ENCODE data around the gene CLEC2L.
"Not testable (repeated sequence)": the region's sequence is repeated elsewhere in the genome, so short reads cannot be mapped to it uniquely, and the experiment has no call there.

CLEC2L gene

DNA sequence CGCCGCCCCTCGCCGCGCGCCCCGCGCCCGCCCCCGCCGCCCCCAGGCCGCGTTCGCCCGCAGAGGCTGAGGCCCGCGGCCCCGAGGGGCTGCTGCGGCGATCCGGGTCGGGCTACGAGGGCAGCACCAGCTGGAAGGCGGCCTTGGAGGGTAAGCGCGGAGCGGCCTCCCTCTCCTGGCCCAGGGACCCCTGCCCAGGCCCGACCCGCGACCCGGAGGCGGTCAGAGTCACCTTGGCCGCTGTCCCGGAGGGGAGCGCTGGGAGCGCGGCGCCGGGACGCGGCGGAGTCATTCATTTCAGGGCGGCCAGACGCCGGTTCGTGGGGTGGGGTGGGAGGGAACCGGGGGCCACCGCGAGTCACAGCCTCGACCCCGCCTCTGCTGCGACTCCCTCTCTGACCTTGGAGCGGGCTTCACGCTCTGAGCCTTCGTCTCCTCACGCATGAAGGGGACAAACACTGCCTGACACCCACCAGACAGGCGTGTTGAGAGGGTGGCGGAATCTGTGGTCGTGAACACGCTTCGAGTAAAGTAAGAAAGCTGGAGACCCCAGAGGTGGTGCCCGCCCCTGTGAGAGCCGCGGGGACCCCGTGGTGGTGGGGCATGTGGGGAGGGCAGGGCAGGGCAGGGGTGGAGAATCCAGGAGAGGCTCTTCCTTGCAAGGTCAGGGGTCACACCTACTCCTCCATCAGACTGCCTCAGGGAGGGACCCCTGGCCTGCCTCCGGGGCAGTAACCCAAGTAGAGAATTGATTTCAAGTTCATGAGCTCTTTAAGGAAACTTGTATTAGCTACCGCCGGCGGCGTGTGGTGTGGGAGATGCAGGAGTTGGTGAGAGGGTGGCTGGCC, 707 bp downstream of the CLEC2L start:
- ATAC-seq = no peak

DNA sequence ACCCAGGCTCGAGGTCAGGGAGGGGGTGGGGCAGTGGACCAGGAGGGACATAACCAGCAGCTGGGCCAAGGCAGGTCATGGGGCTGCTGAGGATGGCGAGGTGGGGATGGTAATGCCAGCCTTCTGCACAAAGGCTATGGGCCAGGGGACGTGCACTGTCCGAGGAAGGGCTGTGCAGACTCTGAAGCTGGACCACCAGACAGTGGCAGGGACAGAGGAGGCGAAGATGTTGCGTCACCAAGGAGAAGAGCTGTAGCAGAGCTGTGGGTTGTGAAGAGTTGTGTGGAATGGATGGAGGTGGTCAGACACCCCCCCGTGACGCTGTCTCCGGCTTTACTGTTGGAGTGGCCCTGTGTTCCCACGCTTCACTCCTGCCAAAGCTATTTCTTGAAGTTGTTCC, 1.8 kb downstream of the CLEC2L start:
- ATAC-seq = no peak

- ATAC-seq = no peak
Measured at GRCh38 chr7:139525750-139526149, 2.3 kb downstream of the CLEC2L start.

DNA sequence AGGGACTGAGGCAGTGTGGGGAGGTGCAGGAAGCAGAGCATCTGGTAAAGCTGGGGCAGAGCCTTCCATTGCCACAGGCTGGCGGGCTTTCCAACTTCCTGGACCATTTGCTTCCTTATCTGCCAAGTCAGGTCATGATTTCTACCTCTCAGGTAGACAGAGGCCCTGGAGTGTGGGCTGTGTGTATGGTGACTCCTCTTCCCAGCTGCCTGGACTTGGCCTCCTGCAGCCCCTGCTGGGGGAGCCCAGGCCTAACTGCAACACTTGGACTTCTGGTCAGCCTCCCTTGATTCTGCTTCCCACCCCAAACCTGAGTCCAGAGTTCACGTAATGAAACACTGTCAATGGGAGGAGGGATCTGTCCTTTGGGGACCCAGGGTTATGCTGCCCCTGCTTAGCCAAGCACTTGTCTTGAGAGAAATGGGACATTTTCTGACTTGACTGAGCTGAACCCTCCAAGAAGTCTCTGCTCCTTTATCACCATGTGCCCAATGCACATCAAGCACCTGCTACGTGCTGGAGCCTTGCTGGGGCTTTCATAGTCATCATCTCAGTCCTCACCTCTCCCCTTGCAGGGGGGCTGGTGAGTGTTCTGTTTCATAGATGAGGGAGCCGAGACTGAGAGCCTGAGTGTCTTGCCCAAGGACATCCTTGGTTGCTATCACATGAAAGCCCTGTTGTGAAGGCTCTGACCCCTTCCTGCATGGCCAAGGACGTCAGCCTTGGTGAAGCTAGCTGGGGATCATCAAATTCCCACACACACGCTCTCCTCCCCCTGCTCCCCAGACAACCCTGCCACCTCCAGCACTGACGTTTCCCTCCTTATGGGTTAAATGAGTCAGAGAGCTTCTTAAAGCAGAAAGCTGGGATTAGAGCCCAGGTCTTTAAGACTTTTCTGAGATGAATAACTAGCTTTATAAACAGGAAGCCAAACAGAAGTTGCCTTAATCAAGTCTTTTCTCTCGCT, 3.4 kb downstream of the CLEC2L start:
- ATAC-seq = no peak

DNA sequence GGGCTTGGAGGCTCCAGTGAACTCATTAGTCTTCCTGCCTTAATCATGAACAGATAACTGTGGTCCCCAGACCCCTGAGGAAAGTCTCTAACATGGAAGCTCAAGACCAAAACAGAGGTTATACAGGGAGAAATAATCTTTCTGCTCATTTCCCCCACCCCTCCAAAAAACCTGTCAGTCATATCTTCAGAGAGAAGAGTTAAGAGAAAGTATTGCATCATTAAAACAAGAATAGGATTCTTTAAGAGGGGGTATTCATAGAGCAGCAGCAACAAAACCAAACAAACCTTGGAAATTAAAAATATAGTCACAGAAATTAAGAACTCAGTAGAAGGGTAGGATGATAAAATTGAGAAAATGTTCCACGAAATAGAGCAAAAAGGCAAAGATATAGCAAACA, 7.6 kb downstream of the CLEC2L start:
- no peak for ATAC-seq

DNA sequence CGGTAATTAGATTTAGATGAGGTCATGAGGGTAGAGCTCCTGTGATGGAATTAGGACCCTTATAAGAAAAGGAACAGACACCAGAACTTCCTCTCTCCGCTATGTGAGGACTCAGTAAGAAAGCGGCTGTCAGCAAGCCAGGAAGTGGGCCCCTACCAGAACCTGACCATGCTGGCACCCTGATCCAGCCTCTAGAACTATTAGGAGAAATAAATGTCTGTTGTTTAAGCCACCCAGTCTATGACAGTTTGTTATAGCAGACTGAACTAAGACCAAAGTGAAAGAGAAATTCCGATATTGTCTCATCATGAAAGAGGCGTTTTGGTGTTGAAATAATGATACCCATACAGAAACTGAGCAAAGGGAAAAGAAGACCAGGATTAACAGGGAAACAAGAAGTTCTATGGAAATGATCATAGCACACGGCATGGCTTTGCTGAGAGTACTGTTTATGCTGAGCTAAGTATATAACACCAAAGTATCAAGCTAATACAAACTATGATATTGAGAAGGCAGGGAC, 9.2 kb downstream of the CLEC2L start:
- ATAC-seq = no peak

GRCh38 chr7:139534096-139534495, 10.6 kb downstream of the CLEC2L start:
- no peak for ATAC-seq

- ATAC-seq = no peak
Measured at GRCh38 chr7:139534966-139535651, 11.6 kb downstream of the CLEC2L start.

GRCh38 chr7:139536152-139536551, 12.7 kb downstream of the CLEC2L start:
- ATAC-seq = no peak

- ATAC-seq = no peak
Measured at GRCh38 chr7:139538881-139539635, 15.6 kb downstream of the CLEC2L start.

GRCh38 chr7:139540203-139540602, 16.7 kb downstream of the CLEC2L start:
- no peak for ATAC-seq

- no peak for ATAC-seq
Measured at GRCh38 chr7:139541600-139542307, 18.3 kb downstream of the CLEC2L start.

DNA sequence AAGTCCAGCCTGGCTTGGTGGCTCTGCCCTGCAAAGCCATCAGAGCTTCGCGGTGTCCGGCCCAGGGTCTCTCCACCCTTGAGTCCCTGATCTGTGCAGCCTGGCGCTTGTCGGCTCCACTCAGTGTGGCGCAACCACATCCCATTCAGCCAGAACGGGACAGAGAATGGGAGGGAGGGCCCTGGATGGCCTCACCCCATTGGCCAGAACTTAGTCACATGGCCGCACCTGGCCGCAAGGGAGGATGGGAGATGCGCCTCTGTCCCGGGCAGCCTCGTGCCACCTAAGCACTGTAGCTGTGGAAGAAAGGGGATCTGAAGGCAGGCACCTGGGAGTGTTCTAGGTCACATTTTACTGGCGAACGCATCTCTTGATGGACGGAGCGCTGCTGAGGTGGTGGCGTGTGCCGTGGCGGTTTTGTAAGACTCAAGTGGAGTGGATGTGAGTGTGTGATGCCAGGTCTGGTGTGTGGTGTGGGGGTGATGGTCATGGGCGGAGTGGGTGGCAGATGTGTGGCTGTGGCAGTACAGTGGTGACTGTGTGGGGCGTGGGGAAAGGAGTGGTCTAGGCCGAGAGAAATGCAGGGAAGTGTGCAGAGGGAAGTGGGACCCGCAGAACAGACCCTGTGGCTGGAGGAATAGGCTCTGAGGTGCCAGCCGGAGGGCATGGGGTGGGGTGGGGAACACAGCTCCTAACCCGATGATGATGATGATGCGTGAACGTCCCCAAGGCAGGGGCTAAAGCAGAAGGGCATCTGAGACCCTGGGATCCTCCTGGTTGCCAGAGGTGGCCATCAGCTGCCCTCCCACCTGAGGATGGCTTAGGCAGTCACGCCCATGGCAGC, 19.0 kb downstream of the CLEC2L start:
- peak in 1 of 2 donors; percentile 21 for ATAC-seq

- no peak for ATAC-seq
Measured at GRCh38 chr7:139543801-139544603, 20.5 kb downstream of the CLEC2L start.

GRCh38 chr7:139544645-139545044, 21.2 kb downstream of the CLEC2L start:
- no peak for ATAC-seq

DNA sequence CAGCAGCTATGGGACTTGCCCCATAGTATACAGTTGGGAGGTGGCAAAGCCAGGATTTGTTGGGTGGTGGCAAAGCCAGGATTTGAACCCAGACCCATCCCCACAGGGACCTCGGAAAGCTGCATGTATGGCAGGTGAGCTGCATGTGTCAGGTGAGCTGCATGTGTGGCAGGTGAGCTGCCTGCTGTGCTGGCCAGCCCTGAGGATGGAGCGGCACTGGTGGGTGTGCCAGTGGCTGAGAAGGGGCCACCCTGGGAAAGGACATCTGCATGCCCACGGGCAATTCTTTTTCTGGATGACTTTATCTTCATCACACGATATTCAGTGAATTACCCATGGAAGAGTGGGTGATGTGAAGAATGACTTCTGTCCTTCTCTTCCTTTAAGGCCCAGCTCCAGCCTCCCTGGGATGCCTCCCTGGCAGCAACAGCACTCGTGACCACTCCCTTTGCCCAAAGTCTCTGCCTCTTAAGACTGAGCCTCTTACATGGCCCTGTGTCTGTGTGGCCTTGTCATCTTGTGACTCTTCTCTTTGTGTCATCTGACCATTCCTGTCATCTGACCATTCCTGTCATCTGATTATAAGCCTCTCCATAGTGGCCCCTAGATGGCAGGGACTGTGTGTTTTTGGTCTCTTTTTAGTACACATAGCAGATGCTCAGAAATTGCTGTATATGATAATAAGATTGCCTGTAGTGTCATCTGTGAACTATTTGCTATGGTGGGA, 25.0 kb downstream of the CLEC2L start:
- ATAC-seq = no peak

DNA sequence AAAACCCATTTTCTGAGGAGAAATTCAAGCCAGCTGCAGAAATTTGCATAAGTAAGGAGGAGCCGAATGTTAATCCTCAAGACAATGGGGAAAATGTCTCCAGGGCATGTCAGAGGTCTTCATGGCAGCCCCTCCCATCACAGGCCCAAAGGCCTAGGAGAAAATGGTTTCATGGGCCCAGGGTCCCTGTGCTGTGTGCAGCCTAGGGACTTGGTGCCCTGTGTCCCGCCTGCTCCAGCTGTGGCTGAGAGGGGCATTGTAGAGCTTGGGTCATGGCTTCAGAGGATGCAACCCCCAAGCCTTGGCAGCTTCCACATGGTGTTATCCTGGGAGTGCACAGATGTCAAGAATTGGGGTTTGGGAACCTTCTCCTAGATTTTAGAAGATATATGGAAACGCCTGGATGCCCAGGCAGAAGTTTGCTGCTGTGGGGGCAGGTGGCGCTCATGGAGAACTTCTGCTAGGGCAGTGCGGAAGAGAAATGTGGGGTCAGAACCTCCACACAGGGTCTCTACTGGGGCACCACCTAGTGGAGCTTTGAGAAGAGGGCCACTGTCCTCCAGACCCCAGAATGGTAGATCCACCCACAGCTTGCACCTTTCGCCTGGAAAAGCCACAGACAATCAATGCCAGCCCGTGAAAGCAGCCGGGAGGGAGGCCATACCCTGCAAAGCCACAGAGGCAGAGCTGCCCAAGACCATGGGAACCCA, 30.7 kb downstream of the CLEC2L start:
- not testable (repeated sequence) for ATAC-seq
